IPS-15b (cell line): ENCODE data around the gene HOXD4.

Experiments used
- H3K27me3 ChIP-seq: one replicate; pipeline ENCODE4 v1.6.1; 2013; ENCODE audit warnings: low read length; ENCODE audit not compliant: control insufficient read depth, insufficient read depth
- H3K36me3 ChIP-seq: one replicate; pipeline ENCODE4 v1.6.1; 2013; ENCODE audit warnings: low read length; ENCODE audit not compliant: control insufficient read depth, insufficient read depth
- H3K4me1 ChIP-seq: one replicate; pipeline ENCODE4 v1.6.1; 2013; ENCODE audit warnings: mild to moderate bottlenecking, low read length; ENCODE audit not compliant: control insufficient read depth, insufficient read depth
- H3K4me3 ChIP-seq: one replicate; pipeline ENCODE4 v1.5.1; 2013; ENCODE audit warnings: low read depth, low read length
- H3K9ac ChIP-seq: one replicate; pipeline ENCODE4 v1.6.1; 2013; ENCODE audit warnings: low read depth, mild to moderate bottlenecking, low read length
- H3K9me3 ChIP-seq: one replicate; pipeline ENCODE4 v1.6.1; 2013; ENCODE audit warnings: mild to moderate bottlenecking, low read length; ENCODE audit not compliant: control insufficient read depth, insufficient read depth

HOXD4 gene

DNA sequence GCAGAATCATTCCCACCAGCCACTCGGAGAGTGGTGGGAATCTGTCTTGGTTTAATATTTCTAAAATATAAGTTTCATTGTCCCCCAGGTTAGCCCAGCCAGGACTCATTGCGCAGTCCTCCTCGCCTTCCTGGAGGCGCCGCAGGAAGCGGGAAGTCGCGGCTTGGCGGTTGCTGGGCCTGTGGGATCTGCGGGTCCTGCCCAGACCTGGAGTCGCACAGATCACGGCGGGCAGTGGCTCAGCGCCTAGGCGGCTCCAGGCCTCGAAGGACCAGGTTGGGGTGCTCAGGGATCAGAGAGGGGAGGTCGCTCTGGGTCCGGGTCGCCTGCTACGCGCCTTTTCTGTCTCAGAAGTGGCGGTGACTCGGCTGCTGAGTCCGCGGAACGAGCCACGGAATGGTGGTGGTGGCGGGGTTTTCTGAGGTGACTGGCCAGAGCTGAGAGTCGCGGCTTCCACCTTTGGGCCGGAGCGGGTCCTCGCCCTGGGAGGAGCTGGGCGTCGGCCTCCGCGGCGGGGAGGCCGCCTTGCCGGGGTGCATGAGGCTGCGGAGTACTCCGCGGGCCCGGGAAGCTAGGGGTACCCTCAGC lies 8.4 kb downstream of the HOXD4 start:
- no peaks in the 10 kb centered on the region for H3K36me3 ChIP-seq
- H3K9me3 ChIP-seq = no peaks in the 10 kb centered on the region
- H3K9ac ChIP-seq = no peak overlapping the region
- H3K4me1 ChIP-seq = peaks cover 2% of the 10 kb centered on the region
- H3K27me3 ChIP-seq = peaks cover 100% of the 10 kb centered on the region
- peak overlapping the region; percentile 22 for H3K4me3 ChIP-seq

GRCh38 chr2:176160251-176160985 lies 9.1 kb downstream of the HOXD4 start:
- Histone ChIP-seq H3K9me3 (no peaks in the 10 kb centered on the region), H3K4me3 (peak overlapping the region; percentile 22), H3K9ac (no peak overlapping the region), H3K4me1 (peaks cover 4% of the 10 kb centered on the region), H3K27me3 (peaks cover 100% of the 10 kb centered on the region), H3K36me3 (no peaks in the 10 kb centered on the region)

GRCh38 chr2:176160986-176161824 lies 9.9 kb downstream of the HOXD4 start:
- peak overlapping the region; percentile 12 for H3K4me3 ChIP-seq

DNA sequence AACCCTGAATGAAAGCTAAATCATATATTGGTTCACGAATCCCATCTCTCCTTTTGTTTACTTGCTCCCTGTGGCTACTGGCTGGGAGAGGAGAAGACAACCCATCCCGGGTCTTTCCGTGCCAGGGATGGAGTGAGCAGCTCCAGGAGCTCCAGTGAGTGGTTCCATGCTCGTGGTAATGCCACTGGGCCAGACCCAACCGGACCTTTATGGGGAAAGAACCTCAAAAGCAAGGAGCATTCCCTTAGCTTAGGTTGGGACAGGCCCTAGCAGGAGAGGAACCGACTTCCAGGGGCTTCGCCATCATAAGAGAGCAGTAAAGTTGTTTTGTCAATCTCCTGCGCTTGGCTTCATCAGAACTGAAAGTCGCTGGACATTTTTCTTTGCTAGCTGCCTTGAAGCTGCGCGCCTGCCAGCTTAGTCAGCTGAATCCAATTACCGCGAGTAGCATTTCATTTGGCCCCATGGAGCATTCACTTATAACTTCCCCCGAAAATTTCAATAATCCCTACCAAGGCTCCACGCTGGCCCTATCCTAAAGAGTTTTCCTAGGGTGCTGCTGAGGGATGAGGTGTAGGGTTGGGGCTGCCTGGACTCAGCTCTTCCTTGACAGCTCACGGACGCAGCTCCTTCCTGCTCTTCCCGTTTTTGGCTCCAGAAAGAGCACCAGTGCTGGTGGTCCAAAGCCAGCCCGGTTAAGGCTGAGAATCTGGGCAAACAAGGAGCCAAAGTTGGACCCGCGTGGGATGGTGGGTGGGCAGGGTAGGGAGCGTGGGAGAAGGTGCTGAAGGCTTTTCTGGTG lies 10.7 kb downstream of the HOXD4 start:
- H3K4me1 ChIP-seq = peaks cover 2% of the 10 kb centered on the region
- peaks cover 100% of the 10 kb centered on the region for H3K27me3 ChIP-seq
- no peak overlapping the region for H3K9ac ChIP-seq
- peak overlapping the region; percentile 12 for H3K4me3 ChIP-seq
- H3K9me3 ChIP-seq = no peaks in the 10 kb centered on the region
- H3K36me3 ChIP-seq = no peaks in the 10 kb centered on the region

More at GRCh38 chr2:176160986-176161824, 9.9 kb downstream of the HOXD4 start:
- Histone ChIP-seq H3K4me1 (peaks cover 2% of the 10 kb centered on the region), H3K9me3 (no peaks in the 10 kb centered on the region), H3K36me3 (no peaks in the 10 kb centered on the region), H3K27me3 (peaks cover 100% of the 10 kb centered on the region), H3K9ac (no peak overlapping the region)

- Histone ChIP-seq H3K4me1 (peaks cover 2% of the 10 kb centered on the region), H3K9ac (no peak overlapping the region), H3K4me3 (peak overlapping the region; percentile 19), H3K36me3 (no peaks in the 10 kb centered on the region), H3K9me3 (no peaks in the 10 kb centered on the region), H3K27me3 (peaks cover 100% of the 10 kb centered on the region)
Measured at GRCh38 chr2:176162911-176163671, 11.7 kb downstream of the HOXD4 start.

GRCh38 chr2:176163672-176164056 lies 12.3 kb downstream of the HOXD4 start:
- Histone ChIP-seq H3K4me1 (peaks cover 2% of the 10 kb centered on the region), H3K9me3 (no peaks in the 10 kb centered on the region), H3K27me3 (peaks cover 100% of the 10 kb centered on the region)

GRCh38 chr2:176164201-176164600 lies 12.9 kb downstream of the HOXD4 start:
- Histone ChIP-seq H3K4me3 (peak overlapping the region; percentile 18), H3K27me3 (peaks cover 100% of the 10 kb centered on the region)

More at GRCh38 chr2:176163672-176164056, 12.3 kb downstream of the HOXD4 start:
- Histone ChIP-seq H3K9ac (no peak overlapping the region), H3K36me3 (no peaks in the 10 kb centered on the region), H3K4me3 (peak overlapping the region; percentile 19)

GRCh38 chr2:176164611-176165369 lies 13.4 kb downstream of the HOXD4 start:
- H3K9me3 ChIP-seq = no peaks in the 10 kb centered on the region
- peak overlapping the region; percentile 18 for H3K4me3 ChIP-seq
- H3K36me3 ChIP-seq = no peaks in the 10 kb centered on the region
- peaks cover 100% of the 10 kb centered on the region for H3K27me3 ChIP-seq
- H3K4me1 ChIP-seq = peaks cover 2% of the 10 kb centered on the region
- H3K9ac ChIP-seq = no peak overlapping the region

More at GRCh38 chr2:176164201-176164600, 12.9 kb downstream of the HOXD4 start:
- H3K4me1 ChIP-seq = peaks cover 2% of the 10 kb centered on the region
- H3K9ac ChIP-seq = no peak overlapping the region
- H3K9me3 ChIP-seq = no peaks in the 10 kb centered on the region
- H3K36me3 ChIP-seq = no peaks in the 10 kb centered on the region

- Histone ChIP-seq H3K4me3 (peak overlapping the region; percentile 18), H3K36me3 (no peaks in the 10 kb centered on the region), H3K9me3 (no peaks in the 10 kb centered on the region), H3K27me3 (peaks cover 100% of the 10 kb centered on the region), H3K4me1 (peaks cover 2% of the 10 kb centered on the region), H3K9ac (no peak overlapping the region)
Measured at GRCh38 chr2:176165370-176166050, 14.2 kb downstream of the HOXD4 start.

DNA sequence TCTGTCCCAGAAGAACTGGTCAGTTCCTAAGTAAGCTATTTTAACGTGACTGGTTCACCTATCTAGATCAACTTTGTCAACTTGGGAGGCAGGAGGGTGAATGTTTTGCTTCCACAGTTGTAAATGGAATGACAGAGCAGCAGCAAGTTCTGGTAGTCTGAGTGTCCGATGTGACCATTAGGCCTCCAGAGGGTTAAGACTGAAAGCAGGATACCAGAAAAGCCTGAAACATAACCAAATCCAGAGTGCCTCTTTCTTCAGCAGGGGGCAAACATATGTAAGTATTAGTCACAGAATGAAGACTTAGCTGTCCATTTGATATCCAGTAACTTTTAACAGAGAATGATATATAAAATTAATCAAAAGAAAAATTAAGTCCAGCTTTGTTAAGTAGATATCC lies 14.9 kb downstream of the HOXD4 start:
- Histone ChIP-seq H3K27me3 (peaks cover 100% of the 10 kb centered on the region), H3K9ac (no peak overlapping the region), H3K4me3 (no peak overlapping the region)

More for the DNA sequence above, 14.9 kb downstream of the HOXD4 start:
- Histone ChIP-seq H3K36me3 (no peaks in the 10 kb centered on the region), H3K4me1 (peaks cover 4% of the 10 kb centered on the region), H3K9me3 (no peaks in the 10 kb centered on the region)
